SKM-1 treated with dmso at 0.1 percent for 144 hours (cell line): ENCODE data around the gene CCDC34.
"Not testable (repeated sequence)": the region's sequence is repeated elsewhere in the genome, so short reads cannot be mapped to it uniquely, and the experiment has no call there.

Source experiments
- DNase-seq: peaks from one replicate; lab custom pipeline; 2025; ENCODE audit not compliant: unreplicated experiment; lab: John Stamatoyannopoulos, UW

The CCDC34 gene

DNA sequence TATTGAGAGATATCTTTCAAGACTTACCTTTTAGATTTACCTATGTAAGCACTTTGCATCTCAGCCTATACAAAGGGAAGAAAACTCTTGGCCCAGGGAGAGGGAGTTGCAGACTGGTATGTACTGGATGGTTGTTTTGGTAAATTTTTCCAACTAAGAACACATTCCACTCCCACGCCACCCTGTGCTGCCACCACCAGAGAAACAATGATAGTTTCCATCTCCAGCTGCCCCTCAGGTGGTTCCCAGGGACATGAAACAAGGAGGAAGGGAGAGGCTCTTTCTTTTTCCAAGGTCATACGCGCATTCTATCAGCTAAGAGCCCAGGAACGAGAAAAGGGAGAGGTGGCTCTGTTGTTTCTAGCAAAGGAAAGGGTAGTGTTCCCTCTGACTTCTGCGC is 34.4 kb downstream of the CCDC34 start:
- no peak for DNase-seq

- not testable (repeated sequence) for DNase-seq
These were observed 36.0 kb downstream of the CCDC34 start for GRCh38 chr11:27327064-27327463.

DNA sequence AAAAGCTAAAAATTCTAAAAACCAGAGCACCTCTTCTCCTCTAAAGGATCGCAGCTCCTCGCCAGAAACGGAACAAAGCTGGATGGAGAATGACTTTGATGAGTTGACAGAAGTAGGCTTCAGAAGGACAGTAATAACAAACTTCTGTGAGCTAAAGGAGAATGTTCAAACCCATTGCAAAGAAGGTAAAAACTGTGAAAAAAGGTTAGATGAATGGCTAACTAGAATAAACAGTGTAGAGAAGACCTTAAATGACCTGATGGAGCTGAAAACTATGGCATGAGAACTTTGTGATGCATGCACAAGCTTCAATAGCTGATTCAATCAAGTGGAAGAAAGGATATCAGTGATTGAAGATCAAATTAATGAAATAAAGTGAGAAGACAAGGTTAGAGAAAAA is 40.8 kb downstream of the CCDC34 start:
- not testable (repeated sequence) for DNase-seq

- DNase-seq = not testable (repeated sequence)
These were observed 41.7 kb downstream of the CCDC34 start for GRCh38 chr11:27321340-27321739.

- no peak for DNase-seq
These were observed 43.9 kb downstream of the CCDC34 start for GRCh38 chr11:27319072-27319471.

- no peak for DNase-seq
These were observed 45.3 kb downstream of the CCDC34 start for GRCh38 chr11:27317751-27318150.

GRCh38 chr11:27315836-27316235 is 47.2 kb downstream of the CCDC34 start:
- DNase-seq = no peak

DNA sequence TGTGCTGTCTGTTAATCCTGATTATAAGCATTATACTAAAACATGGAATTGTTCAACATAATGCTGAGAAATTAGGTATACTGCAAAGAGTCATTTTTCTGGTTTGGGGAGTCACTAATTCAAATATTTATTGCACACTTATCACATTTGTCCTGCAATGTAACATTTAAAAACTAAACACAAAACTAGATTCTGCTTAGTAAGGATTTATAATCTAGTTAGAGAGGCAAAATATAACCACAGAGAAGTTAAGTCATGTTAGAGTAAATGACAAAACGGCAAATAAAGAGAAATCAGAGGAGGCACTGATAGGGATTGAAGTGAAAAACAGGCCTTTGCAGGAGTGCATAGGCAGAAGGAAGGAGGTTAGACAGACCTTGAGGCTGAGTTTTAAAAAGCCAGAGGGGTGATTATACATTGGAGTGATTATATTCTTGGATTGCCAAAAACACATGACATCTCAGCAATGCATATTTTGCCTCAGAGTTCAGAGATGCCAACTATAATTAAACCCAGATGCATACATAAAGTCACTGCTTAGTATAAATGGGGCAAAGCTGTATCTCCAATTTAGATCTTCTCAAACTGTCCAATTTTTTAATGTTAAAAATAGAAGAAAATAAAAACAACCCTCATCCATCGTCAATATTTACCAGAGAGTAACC is 49.7 kb downstream of the CCDC34 start:
- DNase-seq = no peak

- no peak for DNase-seq
These were observed 50.9 kb downstream of the CCDC34 start for GRCh38 chr11:27312110-27312509.

GRCh38 chr11:27310707-27311106 is 52.3 kb downstream of the CCDC34 start:
- DNase-seq = no peak

- DNase-seq = no peak
These were observed 52.8 kb downstream of the CCDC34 start for GRCh38 chr11:27310182-27310581.

DNA sequence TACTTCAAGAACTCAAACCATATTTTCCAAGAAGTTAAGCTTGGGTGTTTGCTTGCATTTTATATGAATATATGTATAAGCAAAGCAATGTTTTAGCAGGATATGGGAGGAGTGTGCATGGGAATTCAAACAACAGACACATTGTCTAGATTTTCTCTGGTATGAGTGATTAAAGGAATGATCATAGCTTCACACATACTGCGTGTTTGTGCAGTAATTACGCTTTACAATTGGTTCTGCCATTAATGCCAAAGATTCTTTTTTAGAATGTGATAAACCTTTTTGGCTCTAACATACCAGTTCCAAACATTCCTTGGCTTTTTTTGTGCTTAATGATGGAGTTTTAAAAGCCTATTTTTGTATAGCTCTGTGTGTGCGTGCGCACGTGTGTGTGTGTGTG is 54.0 kb downstream of the CCDC34 start:
- no peak for DNase-seq

DNA sequence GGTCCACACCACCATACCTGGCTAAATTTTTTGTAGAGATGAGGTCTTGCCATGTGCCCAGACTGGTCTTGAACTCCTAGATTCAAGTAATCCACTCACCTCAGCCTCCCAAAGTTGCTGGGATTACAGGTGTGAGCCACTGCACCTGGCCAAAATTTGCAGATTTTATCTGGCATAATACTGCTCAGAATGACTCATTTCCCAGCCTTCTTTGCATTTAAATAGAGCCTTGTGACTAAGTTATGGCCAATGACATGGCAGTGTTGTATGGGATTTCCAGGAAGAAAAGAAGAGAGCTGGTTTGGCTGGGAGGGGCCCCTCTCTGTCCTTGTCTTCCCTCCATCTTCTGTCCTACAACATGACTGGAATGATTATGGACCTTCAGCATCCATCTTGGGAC is 55.8 kb downstream of the CCDC34 start:
- no peak for DNase-seq

DNA sequence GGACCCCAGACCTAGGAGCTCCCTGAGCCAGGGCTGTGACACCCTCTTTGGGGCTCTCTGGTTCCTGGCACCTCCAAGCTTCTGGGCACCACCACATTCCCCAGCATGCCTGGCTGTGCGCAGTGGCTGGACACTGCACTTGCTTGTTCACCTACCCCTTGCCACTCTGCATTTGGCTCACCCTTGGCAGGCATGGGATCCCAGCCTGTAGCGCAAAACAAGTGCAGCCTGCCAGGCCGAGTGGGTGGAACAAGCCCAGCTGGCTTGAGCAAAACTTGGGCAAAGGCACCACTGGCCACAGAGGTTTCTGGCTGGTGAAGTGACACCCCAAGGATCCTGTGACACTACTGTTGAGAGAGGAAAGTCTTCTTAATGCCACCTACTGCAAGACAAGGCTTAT is 57.3 kb downstream of the CCDC34 start:
- DNase-seq = no peak

GRCh38 chr11:27304514-27304913 is 58.5 kb downstream of the CCDC34 start:
- DNase-seq = no peak

DNA sequence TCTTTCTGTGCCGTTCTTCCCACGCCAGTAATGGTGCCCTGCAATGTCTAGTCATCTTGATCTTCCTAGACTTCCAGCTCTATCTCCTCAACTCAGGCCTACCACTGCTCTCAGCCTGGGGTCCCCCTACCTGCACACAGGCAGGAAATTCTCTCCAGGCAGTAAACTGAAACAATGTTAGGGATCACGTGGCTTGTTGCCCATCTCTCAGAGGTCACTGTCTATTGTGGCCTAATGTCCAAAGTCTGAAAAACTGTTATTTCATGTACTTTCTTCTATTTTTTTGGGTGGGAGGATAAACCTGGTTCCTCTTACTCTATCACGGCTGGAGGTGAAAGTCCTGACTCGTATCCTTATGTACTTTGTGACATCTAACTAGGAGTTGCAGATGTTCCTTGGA is 59.1 kb downstream of the CCDC34 start:
- DNase-seq = no peak

GRCh38 chr11:27300974-27301373 is 62.0 kb downstream of the CCDC34 start:
- DNase-seq = no peak

DNA sequence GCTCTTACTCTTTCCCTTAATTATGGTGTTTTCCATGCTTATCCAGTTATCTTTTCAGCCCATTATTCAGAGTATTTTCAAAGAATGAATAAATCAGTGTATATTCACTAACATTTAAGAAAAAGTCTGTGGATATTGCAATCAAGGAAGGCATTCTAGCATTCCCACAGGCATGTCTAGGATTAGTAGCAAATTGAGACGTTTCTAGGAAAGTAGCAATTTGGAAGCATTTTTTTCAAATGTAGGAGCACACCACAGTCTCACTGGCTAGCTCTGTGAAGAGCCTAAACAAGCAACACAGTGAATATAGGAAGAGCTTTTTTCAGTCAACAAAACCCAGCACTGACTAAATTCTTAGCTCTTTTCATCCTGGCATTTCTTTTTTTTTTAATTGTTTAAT is 65.4 kb downstream of the CCDC34 start:
- DNase-seq = no peak

- peak; percentile 24 for DNase-seq
These were observed 66.5 kb downstream of the CCDC34 start for GRCh38 chr11:27296497-27296896.

DNA sequence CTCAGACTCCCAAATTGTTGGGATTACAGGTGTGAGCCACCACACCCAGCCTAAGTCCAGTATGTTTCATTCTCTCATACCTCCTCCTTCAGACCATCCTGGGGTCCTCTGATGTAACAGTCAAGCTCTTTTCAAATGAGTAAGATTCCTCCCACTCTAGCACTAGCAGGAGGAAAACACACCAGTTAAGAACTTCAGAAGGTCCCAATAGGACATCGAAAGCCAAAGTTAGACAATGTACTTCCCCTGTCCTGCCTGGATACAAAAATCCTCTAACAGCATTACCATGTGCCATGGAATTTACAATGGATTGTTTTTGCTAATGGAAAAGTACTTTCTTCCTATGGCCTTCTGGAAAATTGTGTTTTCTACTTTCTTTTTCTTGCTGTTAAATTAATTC is 67.1 kb downstream of the CCDC34 start:
- no peak for DNase-seq

- DNase-seq = no peak
These were observed 68.4 kb downstream of the CCDC34 start for GRCh38 chr11:27294654-27295053.

DNA sequence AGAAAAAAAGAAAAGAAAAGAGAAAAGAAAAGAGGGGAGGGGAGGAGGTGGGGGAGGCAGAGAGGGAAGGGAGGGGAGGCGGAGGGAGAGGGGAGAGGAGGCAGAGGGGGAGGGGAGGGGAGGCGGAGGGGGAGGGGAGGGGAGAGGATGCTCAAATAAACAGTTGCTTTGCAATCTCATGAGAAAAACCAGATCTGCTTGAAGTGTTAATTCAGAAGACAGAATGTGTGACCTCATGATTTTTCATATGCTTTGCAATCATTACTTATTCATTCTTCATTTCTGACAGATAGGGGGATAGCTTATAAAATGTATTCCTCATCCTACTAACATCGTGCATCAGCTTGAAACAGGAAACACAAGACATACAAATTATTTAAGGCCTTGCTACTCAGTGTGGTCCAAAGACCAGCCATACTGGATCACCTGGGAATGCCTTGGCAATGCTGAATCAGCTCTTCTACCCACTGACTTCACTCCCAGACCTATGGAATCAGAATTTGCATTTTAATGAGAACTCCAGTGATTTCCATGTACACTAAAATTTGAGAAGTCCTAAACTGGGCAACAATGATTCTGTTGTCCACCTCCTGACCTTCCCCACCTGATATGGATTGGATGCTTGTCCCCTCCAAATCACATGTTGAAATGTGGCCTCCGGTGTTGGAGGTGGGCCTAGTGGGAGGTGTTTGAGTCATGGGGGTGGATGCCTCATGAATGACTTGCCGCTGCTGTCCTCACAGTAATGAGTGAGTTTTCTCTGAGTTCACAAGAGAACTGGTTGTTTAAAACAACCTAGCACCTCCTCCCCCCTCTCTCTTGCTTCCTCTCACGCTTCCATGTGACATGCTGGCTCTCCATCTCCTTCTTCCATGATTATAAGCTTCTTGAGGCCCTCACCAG is 69.2 kb downstream of the CCDC34 start:
- DNase-seq = no peak
